ENCODE results near the gene RASSF5. TPM values are rescaled to one million over a fixed set of nuclear protein-coding genes. Genes with fewer than 3 reads are reported as not detected.
"Not testable (repeated sequence)": the region's sequence is repeated elsewhere in the genome, so short reads cannot be mapped to it uniquely, and the experiment has no call there.

RASSF5 gene
- total RNA-seq, 1 donor from 2014 or later = 220 TPM

DNA sequence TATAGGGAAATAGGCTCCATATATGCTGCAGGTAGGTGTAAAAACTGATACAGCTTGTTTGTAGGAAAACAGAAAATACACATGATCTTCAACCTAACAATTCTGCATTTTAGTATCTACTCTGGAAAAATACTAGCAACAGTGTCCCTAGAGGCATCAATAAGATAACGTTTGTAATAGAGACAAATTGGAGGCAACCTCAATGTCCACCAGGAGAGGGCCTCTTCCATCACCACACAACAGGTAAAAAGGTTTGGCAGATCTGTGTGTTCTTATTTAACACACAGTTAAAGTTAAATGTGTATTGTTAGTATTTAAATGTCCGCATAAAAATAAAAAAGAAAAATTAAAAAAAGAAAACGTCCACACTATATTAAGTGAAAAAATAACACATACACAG is 99.5 kb downstream of the RASSF5 start:
- no peak overlapping the region for H3K4me3 Mint-ChIP-seq
- H3K36me3 Mint-ChIP-seq (ENCODE audit: low read depth) = peaks cover 51% of the 10 kb centered on the region
- H3K27me3 Mint-ChIP-seq (ENCODE audit: insufficient read depth) = no peaks in the 10 kb centered on the region
- DNase-seq (ENCODE audit: low spot score) = no peak
- peaks cover 50% of the 10 kb centered on the region for H3K4me1 Mint-ChIP-seq (ENCODE audit: low read depth)
- no peaks in the 10 kb centered on the region for H3K9me3 Mint-ChIP-seq
- intact Hi-C loops (cut with micrococcal nuclease) = loop anchor here (10.0 kb wide), 1 partner anchor 378 kb away; no protein-coding TSS in a partner anchor
- no peak overlapping the region for H3K27ac Mint-ChIP-seq

DNA sequence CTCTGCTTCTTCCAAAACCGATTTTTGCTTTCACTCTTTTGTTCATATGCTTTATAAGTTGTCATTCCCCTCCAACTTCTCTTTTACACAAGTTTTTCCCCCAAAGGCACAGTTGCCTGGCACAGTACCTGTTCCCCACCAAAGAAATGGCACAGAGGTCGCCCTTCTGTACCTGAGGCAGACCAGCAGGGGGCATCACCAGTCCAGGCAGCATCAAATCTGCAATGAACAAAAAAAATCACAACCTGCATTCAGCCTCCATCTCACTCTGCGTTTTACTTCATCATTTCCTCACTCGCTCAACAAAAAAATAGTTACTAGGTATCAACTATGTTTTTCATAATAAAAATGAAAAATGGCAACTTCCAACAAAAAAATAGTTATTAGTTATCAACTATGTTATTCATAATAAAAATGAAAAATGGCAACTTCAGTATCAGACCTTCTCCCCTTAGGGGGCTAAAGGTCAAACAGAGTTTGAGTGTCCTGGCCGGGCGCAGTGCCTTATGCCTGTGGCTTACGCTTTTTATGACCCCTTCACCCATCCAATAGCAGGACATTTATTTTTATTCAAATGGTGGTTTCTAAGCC is 100.9 kb downstream of the RASSF5 start:
- intact Hi-C loops (cut with micrococcal nuclease) = loop anchor here (1.0 to 10.0 kb wide), 6 partner anchors 17 to 377 kb away; partner anchors contain the start of gene DYRK3
- Mint-ChIP-seq H3K4me3 (peak overlapping the region; percentile 98), H3K4me1 (ENCODE audit: low read depth) (peaks cover 52% of the 10 kb centered on the region), H3K27ac (peak overlapping the region; percentile 97), H3K9me3 (no peaks in the 10 kb centered on the region), H3K27me3 (ENCODE audit: insufficient read depth) (no peaks in the 10 kb centered on the region), H3K36me3 (ENCODE audit: low read depth) (peaks cover 47% of the 10 kb centered on the region)
- DNase-seq (ENCODE audit: low spot score) = peak; percentile 38

DNA sequence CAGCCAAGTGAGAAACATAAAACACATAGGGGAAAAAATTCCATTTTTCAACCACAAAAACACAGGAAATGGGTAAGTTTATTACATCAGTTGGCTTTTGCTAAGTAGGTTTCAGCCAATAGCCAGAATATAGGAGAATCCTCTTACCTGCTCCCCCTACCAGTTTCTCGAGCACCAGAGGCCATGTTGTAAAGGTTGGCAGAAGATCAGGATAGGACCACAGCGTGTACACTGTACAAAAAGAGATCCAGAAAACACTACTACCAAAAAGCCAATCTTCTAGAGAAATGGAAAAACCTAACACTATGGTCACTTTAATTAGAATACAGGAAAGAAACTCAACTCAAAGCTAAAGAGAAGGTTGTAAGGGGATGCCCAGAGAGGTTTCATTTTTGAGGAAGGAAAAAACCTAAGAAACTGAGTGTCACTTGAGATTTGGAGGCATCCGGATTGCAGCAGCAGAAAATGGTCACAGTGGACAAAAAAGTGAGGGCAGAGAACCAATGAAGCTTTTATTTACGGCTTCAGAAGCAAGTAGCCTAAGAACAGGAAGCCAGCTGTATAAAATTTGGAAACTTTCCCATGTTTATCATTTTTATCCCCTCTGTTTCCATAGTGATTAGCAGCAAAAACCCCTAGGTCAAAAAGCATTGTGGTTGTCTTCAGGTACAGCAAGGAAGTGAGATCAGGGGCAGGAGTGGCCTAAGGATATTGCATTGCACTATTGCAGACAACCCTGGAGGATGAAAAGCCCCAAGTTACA is 102.1 kb downstream of the RASSF5 start:
- H3K27ac Mint-ChIP-seq = peak overlapping the region; percentile 97
- peaks cover 45% of the 10 kb centered on the region for H3K36me3 Mint-ChIP-seq (ENCODE audit: low read depth)
- no peaks in the 10 kb centered on the region for H3K27me3 Mint-ChIP-seq (ENCODE audit: insufficient read depth)
- H3K4me3 Mint-ChIP-seq = peak overlapping the region; percentile 98
- intact Hi-C loops (cut with micrococcal nuclease) = loop anchor here (1.0 to 10.0 kb wide), 9 partner anchors 19 to 375 kb away; partner anchors contain the start of gene DYRK3
- H3K9me3 Mint-ChIP-seq = no peaks in the 10 kb centered on the region
- peaks cover 52% of the 10 kb centered on the region for H3K4me1 Mint-ChIP-seq (ENCODE audit: low read depth)
- peak; percentile 18 for DNase-seq (ENCODE audit: low spot score)

DNA sequence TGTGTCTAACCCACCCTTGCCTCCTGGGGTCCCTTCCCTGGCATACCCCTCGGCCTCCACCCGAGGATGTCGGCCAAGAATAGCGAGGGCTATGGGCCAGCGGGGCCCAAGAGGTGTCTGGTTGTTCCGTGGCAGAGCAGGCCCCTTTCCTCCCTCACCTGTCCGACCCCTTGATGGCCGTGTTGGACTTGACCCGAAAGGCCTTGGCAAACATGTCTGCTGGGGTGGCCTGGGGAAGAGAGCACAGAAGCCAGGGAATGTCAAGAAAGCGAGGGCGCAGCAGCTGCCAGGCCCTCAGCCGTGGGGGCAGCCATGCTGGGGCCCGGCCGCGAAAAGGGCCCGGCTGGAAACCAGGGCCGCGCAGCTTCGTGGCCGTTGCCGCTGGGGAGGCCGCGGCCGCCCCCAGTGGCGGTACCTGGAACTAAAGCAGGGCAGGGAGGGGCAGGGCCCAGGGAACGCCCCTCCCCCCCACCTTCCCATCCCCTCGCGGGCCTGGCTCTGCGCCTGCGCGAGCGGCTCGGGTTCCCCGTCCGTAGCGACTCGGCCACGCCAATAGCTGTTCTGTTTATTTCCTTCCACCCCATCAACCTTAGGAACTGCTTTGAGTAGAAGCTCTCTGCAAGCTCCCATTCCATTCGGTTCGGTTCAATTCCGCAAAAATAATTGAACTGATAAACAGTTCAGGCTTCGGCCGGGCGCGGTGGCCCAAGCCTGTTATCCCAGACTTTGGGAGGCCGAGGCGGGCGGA is 105.0 kb downstream of the RASSF5 start, which contains the start of gene EIF2D:
Gene EIF2D (minus strand): TSS at position 337 of the 748 bp plus-strand sequence. CDS start 123 bp downstream, at position 214.
- Mint-ChIP-seq H3K27me3 (ENCODE audit: insufficient read depth) (peaks cover 8% of the 10 kb centered on the region), H3K27ac (peak within 1 kb of the TSS; percentile 94), H3K36me3 (ENCODE audit: low read depth) (peaks cover 28% of the 10 kb centered on the region), H3K9me3 (no peaks in the 10 kb centered on the region), H3K4me3 (peak within 1 kb of the TSS; percentile 98), H3K4me1 (ENCODE audit: low read depth) (peaks cover 41% of the 10 kb centered on the region)
- intact Hi-C loops (cut with micrococcal nuclease) = loop anchor here (1.0 kb wide), 4 partner anchors 23 to 204 kb away; partner anchors contain the start of gene DYRK3
- DNase-seq (ENCODE audit: low spot score) = peak; percentile 91

DNA sequence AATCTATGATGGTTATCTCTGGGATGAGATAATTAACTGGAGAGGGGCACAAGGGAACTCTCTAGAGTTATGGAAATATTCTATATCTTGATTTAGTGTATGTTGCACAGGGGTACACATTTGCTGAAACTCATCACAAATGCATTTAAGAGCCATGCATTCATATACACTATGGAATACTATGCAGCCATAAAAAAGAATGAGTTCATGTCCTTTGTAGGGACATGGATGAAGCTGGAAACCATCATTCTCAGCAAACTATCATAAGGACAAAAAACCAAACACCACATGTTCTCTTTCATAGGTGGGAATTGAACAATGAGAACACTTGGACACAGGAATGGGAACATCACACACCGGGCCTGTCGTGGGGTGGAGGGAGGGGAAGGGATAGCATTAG is 119.1 kb downstream of the RASSF5 start:
- H3K36me3 Mint-ChIP-seq (ENCODE audit: low read depth); H3K27ac Mint-ChIP-seq; H3K4me3 Mint-ChIP-seq; intact Hi-C loops (cut with micrococcal nuclease); H3K4me1 Mint-ChIP-seq (ENCODE audit: low read depth); H3K9me3 Mint-ChIP-seq; DNase-seq (ENCODE audit: low spot score): not testable (repeated sequence)
- H3K27me3 Mint-ChIP-seq (ENCODE audit: insufficient read depth) = peaks cover 22% of the 10 kb centered on the region

DNA sequence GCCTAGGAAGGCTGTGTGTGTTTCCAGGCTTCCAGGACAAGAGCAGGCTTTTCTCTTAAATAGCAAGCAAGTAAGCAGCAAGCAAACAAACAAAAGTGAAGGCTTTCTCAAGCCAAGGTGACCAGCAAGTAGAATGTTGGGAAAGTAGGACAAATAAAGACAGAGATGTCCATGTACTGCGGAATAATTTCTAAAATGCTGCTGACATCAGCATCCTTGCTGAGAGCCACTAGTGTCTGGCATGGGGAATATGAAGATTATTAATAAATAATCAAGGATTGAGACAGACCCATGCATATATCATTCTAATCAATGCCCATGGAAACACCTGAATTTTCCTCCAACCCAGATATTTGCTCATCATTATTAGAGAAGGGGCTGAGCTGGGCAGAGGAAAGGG is 121.6 kb downstream of the RASSF5 start:
- Mint-ChIP-seq H3K9me3 (peaks cover 4% of the 10 kb centered on the region), H3K4me1 (ENCODE audit: low read depth) (peaks cover 6% of the 10 kb centered on the region), H3K4me3 (no peak overlapping the region), H3K27me3 (ENCODE audit: insufficient read depth) (peaks cover 23% of the 10 kb centered on the region), H3K27ac (no peak overlapping the region), H3K36me3 (ENCODE audit: low read depth) (no peaks in the 10 kb centered on the region)
- intact Hi-C loops (cut with micrococcal nuclease) = no loop called here
- DNase-seq (ENCODE audit: low spot score) = no peak

DNA sequence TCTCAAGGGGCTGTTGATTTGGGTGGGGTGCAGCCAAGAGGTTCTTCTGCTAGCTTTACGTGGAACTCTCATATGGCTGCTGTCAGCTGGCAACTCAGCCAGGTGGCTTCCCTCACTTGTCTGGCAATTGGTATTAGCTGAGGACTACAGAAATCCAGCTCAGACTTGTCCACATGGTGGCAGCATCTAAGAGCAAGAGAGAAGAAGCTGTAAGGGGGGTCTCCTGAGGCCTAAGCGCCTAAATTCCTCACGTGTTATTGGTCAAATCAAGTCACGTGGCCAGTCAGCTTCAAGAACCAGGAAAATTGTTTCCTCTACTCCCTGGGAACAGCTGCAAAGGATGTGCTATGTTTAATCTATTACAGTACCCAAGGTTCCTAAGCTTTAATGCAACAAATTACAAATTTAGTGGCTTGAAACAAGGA is 123.8 kb downstream of the RASSF5 start:
- no peak for DNase-seq (ENCODE audit: low spot score)
- H3K27me3 Mint-ChIP-seq (ENCODE audit: insufficient read depth) = peaks cover 19% of the 10 kb centered on the region
- intact Hi-C loops (cut with micrococcal nuclease) = loop anchor here (10.0 kb wide), 1 partner anchor 424 kb away; the partner anchor contains the start of genes PFKFB2 and YOD1
- H3K4me1 Mint-ChIP-seq (ENCODE audit: low read depth) = peaks cover 20% of the 10 kb centered on the region
- H3K27ac Mint-ChIP-seq = no peak overlapping the region
- no peak overlapping the region for H3K4me3 Mint-ChIP-seq
- H3K36me3 Mint-ChIP-seq (ENCODE audit: low read depth) = no peaks in the 10 kb centered on the region
- no peaks in the 10 kb centered on the region for H3K9me3 Mint-ChIP-seq

DNA sequence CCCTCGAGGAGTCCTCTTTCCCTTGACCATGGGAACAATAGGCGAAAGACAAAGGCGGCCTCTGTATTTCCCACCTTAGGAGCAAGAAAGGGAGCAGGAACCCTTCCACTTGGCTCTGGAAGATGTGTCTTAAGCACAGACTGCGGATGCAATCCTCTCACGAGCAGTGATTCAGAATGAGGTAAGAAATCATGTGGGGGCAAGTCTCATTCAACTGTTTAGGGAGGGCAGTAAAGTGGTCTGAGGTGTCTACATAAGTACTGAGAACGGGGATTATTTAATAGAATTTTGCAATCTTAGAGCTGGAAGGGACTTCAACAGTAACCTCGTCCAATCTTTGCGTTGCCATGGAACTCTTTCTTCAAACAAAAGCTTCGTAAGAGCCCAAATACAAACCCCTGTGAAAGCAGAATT is 126.4 kb downstream of the RASSF5 start:
- H3K27ac Mint-ChIP-seq = no peak overlapping the region
- peaks cover 6% of the 10 kb centered on the region for H3K36me3 Mint-ChIP-seq (ENCODE audit: low read depth)
- no peak for DNase-seq (ENCODE audit: low spot score)
- peaks cover 12% of the 10 kb centered on the region for H3K27me3 Mint-ChIP-seq (ENCODE audit: insufficient read depth)
- no peak overlapping the region for H3K4me3 Mint-ChIP-seq
- intact Hi-C loops (cut with micrococcal nuclease) = loop anchor here (1.0 to 10.0 kb wide), 6 partner anchors 25 to 421 kb away; partner anchors contain the start of genes PFKFB2 and YOD1
- peaks cover 38% of the 10 kb centered on the region for H3K4me1 Mint-ChIP-seq (ENCODE audit: low read depth)
- no peaks in the 10 kb centered on the region for H3K9me3 Mint-ChIP-seq

DNA sequence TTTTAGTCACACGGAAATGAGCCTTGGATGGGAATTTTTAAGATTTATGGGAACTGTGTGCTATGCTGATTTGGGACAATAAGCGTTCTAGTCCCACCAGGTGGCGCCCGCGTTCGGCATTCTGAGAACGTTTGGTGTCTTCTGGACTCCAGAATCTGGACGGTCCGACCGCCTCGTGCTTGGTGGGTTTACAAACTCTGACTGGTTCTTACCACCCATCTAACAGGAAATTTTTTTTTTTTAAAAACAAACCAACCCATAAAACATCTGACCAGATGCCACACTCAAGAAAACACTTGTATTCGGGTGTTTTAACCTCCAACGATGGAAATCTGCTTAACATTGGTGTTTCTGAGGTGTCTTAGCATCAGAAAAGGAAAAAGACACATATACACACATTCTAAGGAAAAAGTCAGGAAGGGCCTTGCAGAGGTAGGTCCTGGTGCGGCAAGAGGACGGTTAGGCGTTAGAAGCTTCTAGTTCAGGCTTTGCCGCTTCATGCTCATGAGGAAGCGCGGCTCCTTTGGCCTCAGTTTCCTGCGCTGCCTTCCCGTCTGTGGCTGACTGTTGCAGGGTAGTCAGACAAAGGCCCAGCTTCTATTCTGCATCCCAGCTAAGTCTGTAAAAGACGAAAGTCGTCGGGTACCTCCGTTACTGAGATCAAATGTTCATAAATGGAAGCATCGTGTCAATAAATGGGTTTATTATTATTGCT is 127.2 kb downstream of the RASSF5 start:
- no peaks in the 10 kb centered on the region for H3K9me3 Mint-ChIP-seq
- H3K4me1 Mint-ChIP-seq (ENCODE audit: low read depth) = peaks cover 38% of the 10 kb centered on the region
- H3K27ac Mint-ChIP-seq = peak overlapping the region; percentile 95
- H3K27me3 Mint-ChIP-seq (ENCODE audit: insufficient read depth) = peaks cover 7% of the 10 kb centered on the region
- H3K36me3 Mint-ChIP-seq (ENCODE audit: low read depth) = peaks cover 10% of the 10 kb centered on the region
- H3K4me3 Mint-ChIP-seq = peak overlapping the region; percentile 89
- intact Hi-C loops (cut with micrococcal nuclease) = loop anchor here (1.0 to 10.0 kb wide), 10 partner anchors 22 to 420 kb away; partner anchors contain the start of genes EIF2D, PFKFB2 and YOD1
- DNase-seq (ENCODE audit: low spot score) = peak; percentile 61

DNA sequence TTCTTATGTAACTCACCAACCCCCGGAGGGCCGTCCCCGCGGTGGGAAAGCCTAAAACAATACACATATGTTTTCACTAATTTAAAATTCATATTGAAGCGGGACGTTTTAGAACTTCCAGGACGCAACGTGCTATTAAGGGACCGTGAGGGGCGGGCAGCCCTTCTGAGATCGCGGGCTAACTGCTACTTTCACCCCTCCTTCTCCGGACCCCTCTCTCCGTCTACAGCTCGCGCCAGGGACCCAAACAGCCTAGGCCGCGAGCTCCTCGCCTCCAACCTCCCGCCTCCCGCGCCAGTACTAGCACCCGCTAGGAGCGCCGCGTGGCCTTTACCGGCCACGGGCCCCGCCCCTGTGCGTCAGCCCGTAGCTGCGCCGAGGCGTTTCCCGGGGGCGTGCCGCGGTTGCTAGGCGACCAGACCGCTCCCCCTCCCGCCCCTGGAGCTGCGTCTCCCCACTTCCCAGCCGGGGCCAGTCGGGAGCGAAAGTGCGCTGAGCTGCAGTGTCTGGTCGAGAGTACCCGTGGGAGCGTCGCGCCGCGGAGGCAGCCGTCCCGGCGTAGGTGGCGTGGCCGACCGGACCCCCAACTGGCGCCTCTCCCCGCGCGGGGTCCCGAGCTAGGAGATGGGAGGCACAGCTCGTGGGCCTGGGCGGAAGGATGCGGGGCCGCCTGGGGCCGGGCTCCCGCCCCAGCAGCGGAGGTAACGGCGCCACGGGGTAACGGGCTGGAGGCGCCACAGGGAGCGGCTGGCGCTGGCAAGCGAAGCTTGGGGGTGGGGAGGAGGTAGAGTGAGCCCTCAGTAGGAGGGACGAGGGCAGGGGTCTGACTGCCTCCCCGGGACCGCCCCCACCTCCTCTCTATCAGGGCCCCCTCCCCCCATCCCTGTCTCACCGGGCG is 128.0 kb downstream of the RASSF5 start, which contains the start of gene DYRK3:
Gene DYRK3 (plus strand): TSS at position 457 of the 898 bp plus-strand sequence. CDS start 168 bp downstream, at position 625.
- Mint-ChIP-seq H3K9me3 (no peaks in the 10 kb centered on the region), H3K27me3 (ENCODE audit: insufficient read depth) (peaks cover 7% of the 10 kb centered on the region), H3K4me1 (ENCODE audit: low read depth) (peaks cover 38% of the 10 kb centered on the region), H3K27ac (peak within 1 kb of the TSS; percentile 95), H3K36me3 (ENCODE audit: low read depth) (peaks cover 10% of the 10 kb centered on the region), H3K4me3 (peak within 1 kb of the TSS; percentile 89)
- peak; percentile 95 for DNase-seq (ENCODE audit: low spot score)
- intact Hi-C loops (cut with micrococcal nuclease) = loop anchor here (1.0 to 10.0 kb wide), 7 partner anchors 23 to 419 kb away; partner anchors contain the start of genes EIF2D, PFKFB2 and YOD1

DNA sequence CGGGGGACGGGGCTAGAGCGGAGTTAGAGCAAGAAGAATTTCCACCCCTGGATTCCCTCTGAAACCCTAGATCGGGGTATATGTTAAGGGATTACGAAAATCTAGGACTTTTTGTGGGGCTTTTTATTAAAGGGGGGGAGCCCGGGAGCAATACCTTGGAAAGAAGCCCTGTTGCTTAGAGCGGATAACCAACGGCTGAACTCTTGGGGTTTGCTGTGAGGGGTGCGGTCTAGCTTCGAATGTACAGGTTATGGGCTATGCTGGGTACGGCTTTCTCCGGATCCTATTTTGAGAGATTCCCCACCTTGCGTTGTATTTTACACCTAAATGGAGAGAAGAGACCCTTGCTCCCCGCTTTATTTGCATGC is 128.6 kb downstream of the RASSF5 start:
- H3K4me1 Mint-ChIP-seq (ENCODE audit: low read depth) = peaks cover 38% of the 10 kb centered on the region
- peaks cover 10% of the 10 kb centered on the region for H3K36me3 Mint-ChIP-seq (ENCODE audit: low read depth)
- H3K4me3 Mint-ChIP-seq = peak overlapping the region; percentile 89
- H3K27me3 Mint-ChIP-seq (ENCODE audit: insufficient read depth) = peaks cover 7% of the 10 kb centered on the region
- intact Hi-C loops (cut with micrococcal nuclease) = loop anchor here (1.0 to 10.0 kb wide), 7 partner anchors 24 to 419 kb away; partner anchors contain the start of genes EIF2D, PFKFB2 and YOD1
- no peak for DNase-seq (ENCODE audit: low spot score)
- H3K27ac Mint-ChIP-seq = peak overlapping the region; percentile 41
- H3K9me3 Mint-ChIP-seq = no peaks in the 10 kb centered on the region
